MV-4-11 (cell line): ENCODE measurements around the gene LRRFIP2.
"Not testable (repeated sequence)": the region's sequence is repeated elsewhere in the genome, so short reads cannot be mapped to it uniquely, and the experiment has no call there.

Source experiments
- DNase-seq: peaks from one replicate; lab custom pipeline; 2025; lab: John Stamatoyannopoulos, UW

Gene LRRFIP2, protein sequence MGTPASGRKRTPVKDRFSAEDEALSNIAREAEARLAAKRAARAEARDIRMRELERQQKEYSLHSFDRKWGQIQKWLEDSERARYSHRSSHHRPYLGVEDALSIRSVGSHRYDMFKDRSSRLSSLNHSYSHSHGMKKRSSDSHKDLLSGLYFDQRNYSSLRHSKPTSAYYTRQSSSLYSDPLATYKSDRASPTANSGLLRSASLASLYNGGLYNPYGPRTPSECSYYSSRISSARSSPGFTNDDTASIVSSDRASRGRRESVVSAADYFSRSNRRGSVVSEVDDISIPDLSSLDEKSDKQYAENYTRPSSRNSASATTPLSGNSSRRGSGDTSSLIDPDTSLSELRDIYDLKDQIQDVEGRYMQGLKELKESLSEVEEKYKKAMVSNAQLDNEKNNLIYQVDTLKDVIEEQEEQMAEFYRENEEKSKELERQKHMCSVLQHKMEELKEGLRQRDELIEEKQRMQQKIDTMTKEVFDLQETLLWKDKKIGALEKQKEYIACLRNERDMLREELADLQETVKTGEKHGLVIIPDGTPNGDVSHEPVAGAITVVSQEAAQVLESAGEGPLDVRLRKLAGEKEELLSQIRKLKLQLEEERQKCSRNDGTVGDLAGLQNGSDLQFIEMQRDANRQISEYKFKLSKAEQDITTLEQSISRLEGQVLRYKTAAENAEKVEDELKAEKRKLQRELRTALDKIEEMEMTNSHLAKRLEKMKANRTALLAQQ

DNA sequence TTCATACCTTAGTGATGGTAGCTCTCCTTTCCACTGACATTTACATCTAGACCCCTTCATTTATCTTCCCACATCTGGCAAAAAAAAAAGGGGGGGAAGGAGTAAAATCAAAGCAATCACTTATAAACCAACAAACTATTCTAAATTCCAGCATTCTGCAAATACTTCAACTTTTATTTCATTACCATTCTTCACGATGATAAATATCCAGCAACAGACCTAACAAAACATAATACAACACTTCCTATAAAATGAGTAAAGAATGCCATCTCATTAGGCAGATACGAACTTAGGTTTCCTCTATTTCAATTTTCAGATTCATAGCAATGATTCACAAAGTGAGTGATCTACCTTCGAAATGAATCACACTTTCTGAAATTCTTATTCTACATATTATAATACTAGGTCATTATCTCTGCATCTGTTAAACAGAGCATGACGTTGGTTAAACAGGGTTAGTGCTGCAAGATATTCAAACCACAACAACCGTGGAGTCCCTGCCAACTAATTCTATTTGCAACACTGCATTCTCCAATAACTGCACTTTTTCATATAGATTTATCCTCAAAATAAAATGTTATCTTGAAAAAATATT, at the start of gene LRRFIP2:
Gene LRRFIP2 (minus strand): TSS at position 51 of the 595 bp plus-strand sequence. CDS start 25,599 bp downstream, outside the sequence.
- no peak for DNase-seq

DNA sequence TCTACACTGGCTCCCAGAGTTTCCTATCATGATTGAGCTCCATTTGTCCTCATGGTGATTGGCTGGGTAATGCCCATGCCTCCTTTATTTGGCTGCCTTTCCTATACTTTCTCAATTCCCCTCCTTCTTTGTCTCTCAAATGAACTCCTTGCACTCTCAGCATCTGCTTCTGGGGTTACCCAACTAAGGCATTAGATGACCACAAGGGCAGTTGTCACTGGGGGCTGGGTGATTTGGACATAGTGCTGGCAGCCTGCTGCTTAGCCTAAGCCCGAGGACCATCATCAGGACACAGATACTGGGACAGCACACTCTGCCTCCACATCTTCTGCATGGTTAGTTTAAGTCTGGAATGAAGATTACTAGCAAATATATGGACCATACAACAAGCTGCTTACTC, 49.2 kb upstream of the LRRFIP2 start:
- peak; percentile 84 for DNase-seq

DNA sequence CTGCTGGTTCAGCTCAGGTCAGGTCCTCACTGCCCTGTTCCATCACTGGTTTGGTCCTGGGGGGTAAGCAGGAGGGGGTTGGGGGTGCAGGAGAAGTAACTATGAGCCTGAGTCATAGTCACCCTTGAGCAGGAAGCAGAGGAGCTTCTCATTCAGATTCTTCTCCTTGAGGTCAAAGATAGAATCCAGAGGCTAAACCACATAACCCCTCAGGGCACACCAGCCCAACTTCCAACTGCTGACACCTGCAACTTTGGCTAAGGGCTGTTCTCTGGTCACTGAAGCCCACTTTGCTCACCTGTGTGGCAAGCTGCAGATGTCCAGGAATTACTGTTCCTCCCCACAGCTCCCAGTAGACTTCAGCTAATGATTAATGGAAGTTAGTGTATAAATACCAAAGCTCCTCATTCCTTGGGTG, 48.8 kb upstream of the LRRFIP2 start:
- DNase-seq: peak; percentile 86

DNA sequence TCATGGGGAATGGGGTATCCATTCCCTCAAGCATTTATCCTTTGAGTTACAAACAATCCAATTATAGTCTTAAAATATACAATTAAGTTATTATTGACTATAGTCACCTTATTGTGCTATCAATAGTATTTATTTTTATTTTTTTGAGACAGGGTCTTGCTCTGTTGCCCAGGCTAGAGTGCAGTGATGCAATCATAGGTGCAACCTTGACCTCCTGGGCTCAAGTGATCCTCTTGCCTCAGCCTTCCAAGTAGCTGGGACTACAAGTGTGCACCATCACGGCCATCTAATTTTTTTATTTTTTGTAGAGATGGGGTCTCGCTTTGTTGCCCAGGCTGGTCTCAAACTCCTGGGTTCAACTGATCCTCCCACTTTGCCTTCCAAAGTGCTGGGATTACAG, 48.2 kb upstream of the LRRFIP2 start:
- DNase-seq: not testable (repeated sequence)

DNA sequence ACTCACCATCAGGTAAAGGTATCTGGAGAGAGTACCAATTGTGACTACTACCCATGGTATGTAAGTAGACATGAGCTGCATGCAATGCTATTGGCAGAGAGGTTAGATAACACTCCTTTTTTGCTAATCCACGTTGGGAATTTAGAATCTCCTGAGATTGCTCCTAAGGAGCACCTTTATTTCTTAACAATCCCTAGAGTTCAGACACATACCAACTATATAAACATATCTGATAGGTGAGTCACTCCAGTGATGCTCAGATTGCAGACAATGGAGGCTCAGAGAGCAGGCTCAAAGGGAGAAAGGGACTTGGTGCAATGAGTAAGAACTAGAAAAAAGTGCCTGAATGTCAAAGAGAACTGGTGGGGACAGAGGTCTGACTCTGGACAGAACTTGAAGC, 47.0 kb upstream of the LRRFIP2 start:
- no peak for DNase-seq

DNA sequence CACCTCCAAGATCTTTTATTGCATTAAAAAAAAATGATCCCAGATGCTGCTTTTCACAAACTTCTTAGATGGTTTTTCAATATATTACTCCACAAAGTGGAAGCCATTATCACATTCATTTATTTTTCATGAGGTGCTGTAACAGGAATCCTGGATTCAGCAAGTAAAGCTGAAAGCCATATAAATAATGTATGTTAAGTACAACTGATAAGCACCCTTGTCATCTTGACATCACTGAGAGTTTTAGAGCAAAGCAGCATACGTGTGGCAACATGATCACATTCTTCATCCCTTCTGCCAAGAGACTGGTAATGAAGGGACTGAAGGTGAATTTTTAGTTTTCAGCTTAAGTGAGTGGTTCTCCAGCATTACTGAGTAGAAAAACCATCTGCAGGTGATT, 44.9 kb upstream of the LRRFIP2 start:
- no peak for DNase-seq

DNA sequence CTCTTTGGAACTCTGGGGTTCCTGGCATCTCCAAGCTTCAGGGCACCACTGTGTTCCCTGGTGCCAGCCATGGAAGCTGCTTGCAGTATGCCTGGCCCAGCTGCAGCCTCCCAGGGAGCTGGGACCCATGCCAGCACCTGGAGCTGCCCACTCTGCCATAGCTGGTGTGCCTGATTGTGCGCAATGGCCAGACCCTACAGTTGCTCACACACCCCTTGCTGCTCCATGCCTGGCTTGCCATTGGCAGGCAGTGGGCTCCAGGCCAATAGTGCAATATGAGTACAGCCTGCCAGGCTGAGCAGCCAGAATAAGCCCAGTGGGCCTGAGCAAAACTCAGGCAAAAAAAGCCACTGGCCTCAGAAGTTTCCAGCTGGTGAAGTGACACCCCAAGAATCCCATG, 43.8 kb upstream of the LRRFIP2 start:
- no peak for DNase-seq

DNA sequence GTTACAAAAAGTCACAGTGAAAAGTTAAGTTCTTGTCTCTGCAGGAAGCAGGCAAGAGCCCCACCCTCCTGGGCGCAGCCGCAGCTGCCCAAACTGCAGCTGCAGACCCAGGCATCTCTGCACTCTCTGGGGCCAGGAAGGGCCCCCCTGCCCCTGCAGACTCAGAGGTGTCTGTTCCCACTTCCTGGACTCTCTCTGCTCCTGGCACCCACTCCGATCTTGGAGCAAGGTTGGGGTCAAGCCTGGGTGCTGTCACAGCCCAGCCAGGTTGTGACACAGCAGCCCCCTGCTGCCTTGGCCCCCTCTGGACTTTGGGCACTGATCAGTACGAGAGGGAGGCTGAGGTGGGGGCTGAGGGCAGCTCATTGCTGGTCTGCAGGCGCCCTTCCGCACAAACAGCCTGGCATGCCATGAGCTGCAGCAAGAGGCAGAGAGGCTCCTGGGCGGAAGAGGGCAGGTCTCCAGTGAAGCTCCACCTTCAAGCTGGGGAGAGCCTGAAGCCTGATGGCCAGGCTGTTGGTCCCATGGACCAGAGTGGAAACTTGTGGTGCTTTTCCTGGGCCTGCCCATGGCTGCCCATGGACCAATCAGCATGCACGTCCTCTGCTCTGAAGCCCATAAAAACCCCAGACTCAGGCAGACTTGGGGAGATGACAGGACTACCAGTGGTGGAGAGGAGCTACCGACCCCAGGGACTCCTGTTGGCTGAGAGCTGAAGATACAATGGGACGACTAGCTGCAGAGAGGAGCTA, 42.9 kb upstream of the LRRFIP2 start:
- DNase-seq: no peak

DNA sequence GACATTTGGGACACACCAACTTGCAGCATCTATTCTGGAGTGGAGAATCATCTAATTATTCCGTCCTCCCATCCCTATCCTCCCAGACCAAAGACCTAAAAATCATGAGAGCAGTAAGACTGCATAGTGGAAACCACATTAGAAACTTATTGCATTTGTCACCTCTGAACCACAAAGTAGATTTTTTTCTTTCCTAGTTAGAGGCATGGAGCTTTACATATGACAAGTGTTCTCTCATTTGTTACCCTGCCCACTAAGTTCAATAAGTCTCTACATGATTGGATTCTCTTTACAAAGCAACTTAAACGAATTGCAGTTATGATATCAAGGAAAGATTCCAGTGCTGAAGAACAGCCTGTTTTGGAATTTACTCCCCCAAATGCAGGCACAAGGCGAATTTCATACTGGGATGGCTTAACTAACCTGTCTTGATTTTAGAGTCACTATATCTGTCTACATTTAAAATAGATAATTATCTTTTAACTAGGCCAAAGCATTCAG, 42.3 kb upstream of the LRRFIP2 start:
- DNase-seq: no peak

DNA sequence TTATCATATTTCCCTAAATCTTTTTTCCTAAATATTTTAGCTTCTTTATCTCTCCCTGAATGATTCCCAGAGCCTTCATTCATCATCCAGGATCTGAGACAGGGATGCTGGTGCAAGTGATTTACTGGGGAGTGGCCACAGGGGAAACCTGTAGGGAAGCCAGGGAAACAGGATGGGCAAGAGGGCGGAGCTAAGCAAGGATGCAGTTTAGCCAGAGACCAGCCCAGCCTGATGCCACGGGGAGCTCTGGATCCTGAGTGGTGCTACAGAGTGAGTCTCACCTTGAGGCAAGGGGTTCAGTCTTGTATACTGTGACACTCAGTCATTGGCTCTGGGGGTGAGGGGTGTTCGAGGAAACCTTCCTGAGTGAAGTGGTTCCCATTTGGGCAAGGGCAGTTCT, 39.7 kb upstream of the LRRFIP2 start:
- no peak for DNase-seq

DNA sequence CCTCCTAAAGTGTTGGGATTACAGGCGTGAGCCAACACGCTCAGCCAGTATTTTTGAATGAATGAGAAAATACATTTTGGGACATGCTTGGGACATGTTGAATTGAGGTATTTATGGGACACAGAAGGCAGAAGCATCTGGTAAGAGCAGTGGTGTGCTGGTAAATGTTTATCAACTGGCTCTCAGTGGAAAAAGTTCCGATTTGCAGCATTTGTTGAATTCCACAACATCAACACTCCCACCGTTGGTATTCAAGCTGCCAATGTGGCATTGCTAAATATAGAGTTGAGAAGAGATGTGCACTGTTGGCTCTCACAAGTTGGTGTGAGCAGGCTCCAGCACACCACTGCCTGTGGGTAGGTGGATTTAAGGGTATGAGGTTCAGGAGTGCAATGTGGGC, 35.8 kb upstream of the LRRFIP2 start:
- DNase-seq: no peak

DNA sequence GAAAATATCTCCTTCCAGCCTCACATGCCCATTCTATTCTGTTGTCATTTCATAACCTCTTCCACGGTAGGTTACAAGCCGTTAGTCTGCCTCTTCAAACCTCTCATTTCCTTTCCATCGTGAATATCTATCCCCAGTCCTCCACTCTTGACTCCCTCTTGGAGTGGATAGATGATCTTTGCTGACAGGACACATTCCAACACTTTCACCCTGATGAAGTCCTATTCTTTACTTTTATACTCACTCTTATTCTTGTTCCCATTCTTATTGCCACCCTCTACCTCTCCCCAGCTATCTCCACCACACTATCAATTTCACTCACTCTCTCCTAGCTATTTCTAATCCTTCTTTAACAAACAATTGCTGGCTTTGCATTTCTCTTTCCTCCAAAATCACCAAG, 34.2 kb upstream of the LRRFIP2 start:
- not testable (repeated sequence) for DNase-seq

DNA sequence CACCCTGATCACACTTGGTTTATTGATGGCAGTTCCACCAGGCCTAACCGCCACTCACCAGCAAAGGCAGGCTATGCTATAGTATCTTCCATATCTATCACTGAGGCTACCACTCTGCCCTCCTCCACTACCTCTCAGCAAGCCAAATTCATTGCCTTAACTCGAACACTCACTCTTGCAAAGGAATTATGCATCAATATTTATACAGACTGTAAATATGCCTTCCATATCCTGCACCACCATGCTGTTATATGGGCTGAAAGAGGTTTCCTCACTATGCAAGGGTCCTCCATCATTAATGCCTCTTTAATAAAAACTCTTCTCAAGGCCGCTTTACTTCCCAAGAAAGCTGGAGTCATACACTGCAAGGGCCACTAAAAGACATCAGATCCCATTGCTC, 33.6 kb upstream of the LRRFIP2 start:
- DNase-seq: not testable (repeated sequence)

DNA sequence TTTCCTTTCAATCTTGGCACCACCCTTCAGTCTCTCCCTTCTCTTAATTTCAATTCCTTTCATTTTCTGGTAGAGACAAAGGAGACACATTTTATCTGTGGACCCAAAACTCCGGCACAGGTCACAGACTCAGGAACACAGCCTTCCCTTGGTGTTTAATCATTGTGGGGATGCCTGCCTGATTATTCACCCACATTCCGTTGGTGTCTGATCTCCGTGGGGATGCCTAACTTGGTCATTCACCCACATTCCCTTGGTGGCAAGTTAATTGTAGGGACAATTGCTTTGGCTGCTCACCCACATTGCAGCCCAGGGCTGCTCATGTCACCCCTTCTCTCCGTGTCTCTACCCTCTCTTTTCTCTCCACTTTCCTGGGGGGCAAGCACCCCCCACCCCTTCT, 31.7 kb upstream of the LRRFIP2 start:
- DNase-seq: not testable (repeated sequence)

DNA sequence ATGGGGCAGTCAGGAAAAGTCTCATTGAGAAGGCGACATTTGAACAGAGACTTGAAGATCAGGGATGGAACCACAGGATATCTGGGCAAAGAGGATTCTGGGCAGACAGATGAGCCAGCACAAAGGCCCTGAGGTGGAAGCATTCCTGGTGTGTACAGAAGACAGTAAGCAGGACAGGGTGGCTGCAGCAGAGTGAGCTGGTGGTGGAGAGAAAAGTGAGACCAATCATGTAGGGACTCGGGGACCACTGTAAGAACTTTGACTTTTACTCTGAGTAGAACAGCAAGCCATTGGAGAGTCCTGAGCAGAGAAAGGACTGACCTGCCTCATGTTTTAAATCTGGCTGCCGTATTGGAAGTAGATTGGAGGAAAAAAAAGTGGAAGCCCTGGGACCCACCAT, 29.9 kb upstream of the LRRFIP2 start:
- no peak for DNase-seq

DNA sequence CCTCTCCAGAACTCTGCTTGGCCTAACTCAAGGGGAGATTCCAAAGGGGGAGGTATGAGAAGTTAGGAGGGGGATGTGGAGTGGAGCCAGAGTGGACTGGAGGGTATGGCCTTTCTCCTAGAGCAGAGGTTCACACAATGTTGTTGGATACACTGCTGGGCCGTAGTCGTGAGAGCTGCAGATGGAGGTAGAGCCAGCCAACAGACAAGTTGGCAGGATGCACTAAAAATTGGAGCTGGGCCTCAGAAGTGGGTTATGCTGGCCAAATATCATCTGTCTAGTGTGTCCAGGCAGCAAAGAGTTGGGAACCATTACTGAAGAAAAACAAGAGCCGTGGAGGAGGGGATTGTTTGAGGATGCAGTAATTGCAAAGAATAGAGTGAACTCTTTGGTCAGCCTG, 27.7 kb upstream of the LRRFIP2 start:
- DNase-seq: no peak

DNA sequence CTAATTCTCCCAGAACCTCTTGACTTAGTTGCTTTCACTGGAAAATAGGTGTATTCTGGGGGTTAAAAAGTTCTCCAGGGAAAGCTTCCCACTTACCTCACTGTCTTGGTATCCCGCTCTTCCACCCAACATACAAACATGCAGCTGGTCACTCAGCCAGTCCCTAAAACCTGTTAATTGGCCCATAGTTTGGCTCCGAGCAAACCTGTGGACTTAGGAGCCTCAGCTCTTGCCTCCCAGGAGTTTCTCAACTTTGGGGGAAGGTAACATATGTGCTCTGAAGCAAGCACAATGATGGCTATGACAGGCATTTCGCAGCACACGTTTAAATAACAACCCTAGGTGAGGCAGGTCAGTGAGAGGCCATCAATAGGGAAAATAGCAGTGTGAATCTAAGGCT, 25.8 kb upstream of the LRRFIP2 start:
- DNase-seq: no peak

DNA sequence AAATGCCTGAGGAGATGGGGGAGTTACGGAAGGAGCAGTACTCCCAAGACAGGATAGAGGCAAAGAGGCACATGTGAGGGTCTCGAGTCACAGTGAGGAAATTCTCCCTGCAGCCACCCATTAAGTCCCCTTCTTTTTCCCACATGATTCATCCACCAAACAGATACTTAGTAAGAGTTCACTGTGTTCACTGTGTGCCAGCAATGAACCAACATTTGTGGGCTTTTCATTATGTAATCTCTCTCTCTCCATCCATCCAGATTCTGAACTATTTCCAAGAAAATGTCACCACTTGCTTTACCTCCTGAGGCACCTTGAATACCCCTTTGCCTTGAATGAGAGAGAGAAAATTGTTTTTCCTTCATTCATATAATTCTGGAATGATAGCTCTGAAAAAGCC, 24.6 kb upstream of the LRRFIP2 start:
- no peak for DNase-seq

DNA sequence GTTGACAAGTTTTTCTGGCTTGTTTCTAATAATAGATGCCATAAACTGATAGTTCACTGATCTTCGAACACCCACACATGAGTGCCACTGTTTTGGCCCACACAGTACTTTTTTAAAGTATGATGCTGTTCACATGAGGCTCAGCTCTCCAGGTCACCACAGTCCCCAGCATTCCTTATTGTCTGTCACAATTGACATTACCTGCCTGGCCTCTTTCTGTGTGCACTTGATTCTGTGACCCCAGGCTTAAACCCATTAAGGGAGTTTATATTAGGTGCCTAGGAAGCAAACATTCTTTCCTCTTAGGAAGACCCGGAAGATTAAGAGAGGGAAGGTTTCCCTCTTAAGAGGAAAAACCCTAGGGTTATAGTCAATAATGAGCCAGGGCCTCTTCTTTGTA, 24.2 kb upstream of the LRRFIP2 start:
- no peak for DNase-seq

DNA sequence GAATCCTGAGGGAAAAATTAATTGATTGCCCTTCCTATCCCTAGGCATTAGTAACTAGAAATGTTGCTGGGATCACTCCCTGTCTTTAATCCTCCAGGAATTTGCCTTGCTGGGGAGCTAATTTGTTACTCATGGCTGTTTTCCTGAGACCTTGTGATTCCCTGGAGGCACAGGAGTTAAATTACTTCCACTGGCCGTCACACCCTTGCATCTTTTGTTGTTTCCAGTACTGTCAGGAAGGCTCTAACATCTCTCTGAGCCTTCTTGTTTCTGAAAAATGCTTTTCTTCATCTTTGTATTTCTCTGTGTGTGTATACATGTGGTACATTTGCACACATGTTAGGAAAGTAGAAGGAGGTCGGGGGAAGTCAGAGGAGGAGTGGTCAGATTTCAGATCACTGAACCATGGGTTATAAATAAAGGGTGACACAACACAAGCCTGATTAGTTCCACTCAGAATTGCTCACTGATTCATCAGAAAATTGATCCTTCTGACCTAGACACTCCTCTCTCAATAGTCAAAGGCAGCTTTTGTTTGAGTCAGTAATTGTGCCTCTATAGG, 23.5 kb upstream of the LRRFIP2 start:
- no peak for DNase-seq

DNA sequence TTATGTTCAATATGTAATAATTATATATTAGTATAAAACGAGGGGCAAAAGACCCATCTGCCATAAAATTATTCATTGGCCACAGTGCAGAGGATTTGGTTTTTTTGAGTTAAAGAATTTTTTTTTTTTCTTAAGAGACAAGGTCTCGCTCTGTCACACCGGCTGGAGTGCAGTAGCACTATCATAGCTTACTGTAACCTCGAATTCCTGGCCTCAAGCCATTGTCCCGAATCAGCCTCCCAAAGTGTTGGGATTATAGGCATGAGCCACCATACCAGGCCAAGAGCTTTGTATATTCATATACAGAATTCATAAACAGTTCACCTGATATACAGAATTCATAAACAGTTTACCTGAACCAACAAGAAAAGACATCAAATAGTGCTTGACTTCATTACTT, 20.2 kb upstream of the LRRFIP2 start:
- no peak for DNase-seq

DNA sequence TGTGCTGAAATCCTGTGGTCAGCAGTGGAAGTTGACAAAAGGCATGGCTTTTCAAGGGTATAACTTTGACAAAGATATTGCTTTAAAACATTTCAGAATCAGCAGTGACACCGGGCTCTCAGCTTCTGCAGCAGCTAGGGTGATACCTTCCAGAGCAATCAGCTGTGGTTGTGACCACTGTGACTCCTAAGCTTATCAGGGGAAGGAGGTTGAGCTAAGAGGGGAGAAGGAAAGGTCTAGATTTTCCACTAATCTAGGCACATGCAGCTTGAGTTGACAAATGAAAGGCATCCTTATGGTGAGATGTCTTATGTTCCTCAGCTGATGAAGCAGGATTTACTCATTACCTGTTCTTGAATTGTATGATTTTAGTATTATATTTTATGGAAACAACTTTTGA, 16.3 kb upstream of the LRRFIP2 start:
- DNase-seq: no peak
